G401.6 (cell line): ENCODE data around the gene PACSIN2.
"Not testable (repeated sequence)": the region's sequence is repeated elsewhere in the genome, so short reads cannot be mapped to it uniquely, and the experiment has no call there.

Experiments used
- FAIRE-seq: peaks from 2 replicates; lab custom pipeline; 2012; peaks lifted over from hg19 to GRCh38; lab: Jason Lieb, UNC

Gene PACSIN2

GRCh38 chr22:42964994-42965699 lies 49.8 kb downstream of the PACSIN2 start:
- no peak for FAIRE-seq

- FAIRE-seq: no peak
These were observed 51.7 kb downstream of the PACSIN2 start for GRCh38 chr22:42963231-42963595.

DNA sequence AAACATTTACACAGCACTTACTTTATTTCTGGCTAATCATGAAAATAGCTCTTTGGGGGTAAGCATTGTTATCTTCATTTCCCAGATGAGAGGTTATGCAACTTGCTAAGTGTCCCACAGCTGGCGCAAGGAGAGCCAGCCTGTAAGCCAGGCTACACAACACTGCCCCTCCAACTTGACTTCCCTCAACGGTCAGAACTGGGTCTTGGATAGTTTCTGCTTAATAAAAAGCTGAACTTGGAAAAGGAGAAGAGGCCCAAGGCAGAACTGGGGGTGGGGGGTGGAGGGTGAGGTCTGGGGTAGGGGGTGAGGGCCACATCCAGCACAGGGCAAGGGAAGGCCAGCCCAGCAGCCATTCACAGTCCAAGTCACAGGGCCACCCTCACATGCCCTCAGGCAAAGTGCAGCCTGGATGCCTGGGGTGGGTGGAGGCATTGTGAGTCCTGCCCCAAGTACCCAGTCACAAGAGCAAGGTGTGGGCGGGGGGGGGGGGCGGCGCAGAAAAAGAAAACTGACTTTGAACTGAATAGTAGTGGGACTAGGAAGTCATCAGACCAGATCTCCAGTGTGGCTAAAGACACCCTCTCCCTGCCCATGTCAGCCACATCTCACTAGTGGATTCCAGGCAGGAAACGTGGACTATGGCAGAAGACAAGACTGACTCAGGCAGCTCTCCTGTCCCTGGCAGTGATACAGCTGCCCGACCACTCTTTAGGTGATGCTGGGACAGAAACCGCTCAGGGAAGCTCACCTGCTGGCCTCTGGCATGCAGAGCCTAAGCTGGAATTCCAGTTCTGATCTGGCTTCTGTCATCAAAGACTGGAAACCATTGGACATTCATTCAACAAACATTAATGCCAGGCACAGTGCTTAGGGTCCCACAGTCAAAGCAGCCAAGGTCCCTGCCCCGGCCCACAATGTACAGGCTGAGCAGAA lies 52.4 kb downstream of the PACSIN2 start:
- no peak for FAIRE-seq

- no peak for FAIRE-seq
These were observed 53.1 kb downstream of the PACSIN2 start for GRCh38 chr22:42961810-42962209.

DNA sequence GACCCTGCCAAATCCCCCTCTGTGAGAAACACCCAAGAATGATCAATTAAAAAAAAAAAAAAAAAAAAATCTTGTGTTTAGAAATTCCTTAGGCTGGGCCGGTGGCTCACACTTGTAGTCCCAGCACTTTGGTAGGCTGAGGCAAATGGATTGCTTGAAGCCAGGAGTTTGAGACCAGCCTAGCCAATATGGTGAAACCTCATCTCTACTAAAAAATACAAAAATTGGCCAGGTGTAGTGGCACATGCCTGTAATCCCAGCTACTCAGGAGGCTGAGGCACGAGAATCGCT lies 53.6 kb downstream of the PACSIN2 start:
- FAIRE-seq: not testable (repeated sequence)

DNA sequence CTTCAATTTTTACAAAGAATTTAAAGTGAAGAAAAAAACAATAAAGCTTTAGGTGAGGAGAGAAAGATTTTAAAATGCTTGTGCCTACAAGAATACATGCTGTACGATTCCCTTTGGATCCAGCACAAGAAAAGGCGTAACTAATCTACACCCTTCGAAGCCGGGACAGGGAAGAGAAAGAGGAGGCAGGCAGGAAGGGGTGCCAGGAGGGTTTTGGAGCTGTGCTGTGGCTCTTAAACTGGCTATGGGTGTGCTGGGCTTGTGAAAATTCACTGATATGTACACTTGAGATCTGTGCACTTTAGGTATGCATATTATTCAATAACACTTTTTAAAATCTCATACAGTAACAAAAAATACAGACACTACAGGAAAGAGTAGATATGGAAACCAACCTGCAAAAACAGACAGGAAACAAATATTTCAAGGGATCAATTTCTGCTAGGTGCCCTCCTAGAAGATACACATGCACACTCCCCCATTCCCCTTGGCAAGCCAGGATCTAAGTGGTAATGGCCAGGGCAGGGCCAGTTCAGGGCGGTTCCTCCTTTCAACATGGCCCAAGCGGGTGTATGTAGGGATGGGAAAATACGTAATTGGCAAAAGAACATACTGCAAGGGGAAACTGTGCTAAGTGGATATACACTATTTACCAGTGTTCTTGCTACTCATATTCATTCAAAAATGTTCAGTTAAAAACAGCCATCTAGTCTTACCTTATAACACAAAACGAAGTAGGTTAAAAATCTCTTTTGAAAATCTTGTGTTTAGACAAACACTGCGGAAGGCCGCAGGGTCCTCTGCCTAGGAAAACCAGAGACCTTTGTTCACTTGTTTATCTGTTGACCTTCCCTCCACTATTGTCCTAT lies 54.2 kb downstream of the PACSIN2 start:
- FAIRE-seq: no peak

GRCh38 chr22:42959576-42960509 lies 55.1 kb downstream of the PACSIN2 start:
- FAIRE-seq: no peak

DNA sequence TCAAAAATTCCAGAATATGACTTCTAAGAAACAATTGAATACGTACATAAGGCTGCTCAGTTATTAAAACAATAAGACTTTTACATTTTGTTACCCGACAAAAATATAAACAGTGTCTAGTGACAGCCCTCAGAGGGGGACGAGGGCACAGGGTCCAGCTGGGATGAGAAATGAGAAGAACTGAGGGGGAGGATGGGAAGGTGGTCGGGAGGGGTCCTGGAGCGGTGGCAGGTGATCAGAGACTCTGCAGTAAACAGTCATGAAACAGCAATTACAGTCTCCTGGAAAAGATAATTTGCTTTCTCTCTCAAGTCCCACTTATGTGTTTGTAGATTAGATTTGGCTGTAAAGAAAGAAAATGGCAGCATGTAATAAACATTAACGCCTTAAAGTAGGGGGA lies 56.0 kb downstream of the PACSIN2 start:
- FAIRE-seq: no peak

- FAIRE-seq: no peak
These were observed 57.0 kb downstream of the PACSIN2 start for GRCh38 chr22:42957958-42958357.

DNA sequence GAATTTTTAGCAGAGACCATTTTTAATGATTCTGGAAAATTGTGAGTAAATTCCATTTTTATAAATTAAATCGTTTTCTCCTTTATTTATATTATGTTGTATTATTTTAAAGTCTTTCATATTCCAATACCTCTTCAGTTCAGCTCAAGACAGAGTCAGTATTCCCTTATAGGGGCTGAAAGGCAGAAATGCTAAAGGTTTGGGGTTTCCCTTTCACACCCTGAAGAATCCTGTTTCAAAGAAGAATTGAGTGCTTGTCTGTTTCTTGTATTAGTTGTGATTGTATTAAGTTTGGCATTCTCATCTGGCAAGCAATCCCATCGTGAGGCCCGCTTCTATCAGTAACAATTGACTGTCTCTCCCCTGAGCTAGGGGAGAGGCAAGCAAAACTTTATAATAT lies 57.4 kb downstream of the PACSIN2 start:
- FAIRE-seq: no peak

- FAIRE-seq: no peak
These were observed 59.1 kb downstream of the PACSIN2 start for GRCh38 chr22:42955848-42956247.

GRCh38 chr22:42955087-42955635 lies 59.8 kb downstream of the PACSIN2 start:
- no peak for FAIRE-seq

GRCh38 chr22:42953751-42954150 lies 61.2 kb downstream of the PACSIN2 start:
- FAIRE-seq: not testable (repeated sequence)

- FAIRE-seq: no peak
These were observed 63.7 kb downstream of the PACSIN2 start for GRCh38 chr22:42951093-42951710.

DNA sequence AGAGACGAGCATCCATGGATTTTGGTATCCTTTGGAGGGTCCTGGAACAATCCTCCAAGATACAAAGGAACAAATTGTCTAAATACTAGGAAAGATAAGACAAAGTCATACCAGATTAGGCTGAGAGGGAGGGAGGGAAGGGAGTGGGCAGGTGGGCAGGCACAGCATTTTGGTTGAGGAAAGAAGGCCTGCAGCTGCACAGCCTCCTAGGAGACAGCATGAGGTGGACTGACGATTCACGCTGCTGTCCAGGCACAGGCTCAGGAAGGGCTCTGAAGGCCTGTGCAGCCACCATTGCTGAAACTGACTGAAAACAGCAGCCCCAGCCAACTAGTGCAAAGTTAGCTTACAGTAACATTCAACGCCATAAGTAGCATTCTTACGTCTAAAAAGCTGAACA lies 64.7 kb downstream of the PACSIN2 start:
- FAIRE-seq: no peak

DNA sequence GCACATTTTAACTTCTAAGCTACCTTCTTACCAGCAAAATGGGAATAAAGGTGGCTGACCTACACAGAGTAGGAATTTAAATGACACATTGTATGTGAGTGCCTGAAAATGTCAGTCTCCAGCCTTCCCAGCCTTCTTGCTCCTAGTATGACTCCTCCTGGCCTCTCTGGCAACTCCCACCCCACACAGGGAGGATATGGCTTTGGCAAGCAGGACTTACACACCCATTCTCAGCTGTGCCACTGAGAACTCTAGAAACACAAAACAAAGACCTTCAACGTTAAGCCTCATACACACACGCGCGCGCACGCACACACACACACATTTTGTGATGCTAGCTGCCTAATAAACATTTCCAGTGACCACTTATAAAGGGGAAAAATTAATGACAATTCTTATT lies 65.8 kb downstream of the PACSIN2 start:
- no peak for FAIRE-seq

DNA sequence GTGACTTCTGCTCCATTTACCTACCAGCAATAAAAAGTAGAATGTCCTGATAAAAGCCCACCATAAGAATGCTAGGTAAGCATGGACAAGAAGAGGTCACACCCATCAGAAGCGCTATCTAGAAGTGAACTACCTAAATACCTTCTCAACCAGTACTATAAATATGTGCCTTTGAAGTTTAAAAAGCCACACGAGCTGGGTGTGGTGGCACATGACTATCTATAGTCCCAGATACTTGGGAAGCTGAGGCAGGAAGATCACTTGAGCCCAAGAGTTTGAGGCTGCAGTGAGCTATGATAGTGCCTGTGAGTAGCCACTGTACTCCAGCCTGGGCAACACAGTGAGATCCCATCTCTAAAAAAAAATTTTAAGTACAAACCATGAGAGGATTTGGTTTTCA lies 66.7 kb downstream of the PACSIN2 start:
- no peak for FAIRE-seq

DNA sequence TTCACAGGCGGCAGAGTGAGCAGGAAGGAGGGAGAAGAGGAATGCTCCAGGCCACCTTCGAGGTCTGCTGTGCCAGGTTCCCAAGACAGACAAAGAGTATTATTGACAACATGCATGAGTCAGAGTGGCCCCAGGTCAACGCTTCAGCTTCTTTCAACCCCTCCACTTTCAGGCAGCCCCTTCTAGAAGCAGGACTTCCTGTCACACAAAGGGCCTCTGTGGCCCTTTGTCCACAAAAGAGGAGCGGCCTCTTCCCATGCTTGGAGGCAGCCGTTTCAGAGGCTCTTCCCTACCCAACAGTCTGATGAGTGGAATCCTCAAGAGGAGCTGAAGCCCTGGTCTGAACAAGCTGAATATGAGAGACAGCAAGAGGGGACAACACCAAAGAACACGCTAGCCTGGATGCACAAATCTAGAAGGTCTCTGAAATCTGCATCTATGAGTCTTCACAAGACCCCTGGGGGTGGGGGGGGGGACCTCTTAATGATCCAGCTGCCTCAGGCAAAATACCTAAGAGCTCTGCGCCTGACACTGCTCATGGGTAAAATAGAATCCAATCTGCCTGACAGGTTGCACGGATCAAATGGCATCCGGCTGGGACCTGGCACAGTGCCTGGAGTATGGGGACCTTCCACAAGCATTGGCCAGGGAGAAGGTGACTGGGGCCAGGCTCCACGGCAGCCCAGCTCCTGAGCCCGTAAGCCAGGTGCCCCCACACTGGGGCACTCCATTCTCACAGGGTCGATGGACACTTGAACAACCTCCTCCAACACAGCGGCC lies 67.5 kb downstream of the PACSIN2 start:
- no peak for FAIRE-seq

GRCh38 chr22:42946546-42947198 lies 68.3 kb downstream of the PACSIN2 start:
- no peak for FAIRE-seq

GRCh38 chr22:42945736-42946135 lies 69.2 kb downstream of the PACSIN2 start:
- FAIRE-seq: no peak
